AG04449 (cell line): ENCODE data around the gene ALG12.
"Not testable (repeated sequence)": the region's sequence is repeated elsewhere in the genome, so short reads cannot be mapped to it uniquely, and the experiment has no call there.

ENCODE experiments used
- CTCF ChIA-PET: fragments of 350-600 bp; formaldehyde crosslinking; extraction: SDS; loops from one replicate; lab custom pipeline; 2021; ENCODE audit warnings: antibody characterized with exemption; lab: Yijun Ruan, JAX
- POLR2A ChIA-PET: fragments of 400-600, 350-600 bp; formaldehyde crosslinking; extraction: SDS; loops from one replicate; lab custom pipeline; 2020; ENCODE audit warnings: antibody characterized with exemption, inconsistent platforms; lab: Yijun Ruan, JAX
- DNase-seq: peaks from one replicate; pipeline ENCODE4 v3.0.0-alpha.2; 2010; ENCODE audit warnings: low read depth, low spot score
- H3K4me3 ChIP-seq: 2 replicates; pipeline ENCODE4 v1.5.1; 2011; ENCODE audit warnings: low read depth, mild to moderate bottlenecking, control low read depth, low read length
- TF ChIP-seq, protein P1 (sequence below): IDR thresholded peaks from one replicate; pipeline ENCODE4 v1.5.1; 2011; ENCODE audit warnings: mild to moderate bottlenecking, moderate library complexity, low read length, control low read depth, inconsistent platforms; ENCODE audit not compliant: insufficient read depth; ENCODE audit errors: missing control alignments

The ALG12 gene

DNA sequence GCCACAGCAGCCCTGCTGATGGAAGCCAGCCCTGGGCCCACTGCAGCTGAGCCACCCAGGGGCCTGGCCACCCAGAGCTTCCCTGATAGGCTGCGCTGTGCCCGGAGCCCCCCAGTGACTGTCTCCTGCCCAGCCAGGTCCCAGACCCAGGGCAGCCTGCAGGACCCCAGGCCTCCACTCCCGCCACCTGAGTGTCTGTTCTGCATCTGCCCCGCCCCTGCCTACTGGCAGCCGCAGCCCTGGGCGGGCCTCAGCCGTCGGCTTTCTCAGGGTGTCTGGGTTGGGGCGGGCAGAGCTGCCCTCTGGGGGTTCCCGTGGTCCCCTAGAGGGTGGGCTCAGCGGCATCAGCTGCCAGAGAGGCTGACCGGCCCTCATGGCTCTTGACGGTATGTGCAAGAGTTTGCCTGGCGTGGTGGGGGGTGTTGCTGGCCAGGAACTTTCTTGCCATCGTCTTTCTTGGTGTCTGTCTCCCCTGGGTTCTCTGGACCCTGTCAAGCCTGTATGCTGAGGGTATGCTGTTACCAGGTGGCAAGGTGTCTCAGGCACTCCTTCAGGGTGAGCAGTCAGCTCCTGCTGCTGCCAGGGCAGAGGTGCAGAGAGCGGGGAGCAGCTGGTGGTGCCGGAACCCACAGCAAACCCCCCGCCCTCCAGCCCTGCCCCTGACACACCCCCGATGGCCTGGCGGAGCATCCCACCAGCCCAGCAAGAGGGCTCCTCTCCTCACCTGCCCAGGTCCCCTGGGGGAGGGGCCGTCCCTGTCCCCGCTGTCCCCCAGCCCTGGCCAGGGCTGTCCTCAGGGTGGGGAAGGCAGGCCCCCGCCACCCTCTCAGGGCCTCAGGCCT is 30.1 kb upstream of the ALG12 start:
- TF ChIP-seq, protein P1, sequence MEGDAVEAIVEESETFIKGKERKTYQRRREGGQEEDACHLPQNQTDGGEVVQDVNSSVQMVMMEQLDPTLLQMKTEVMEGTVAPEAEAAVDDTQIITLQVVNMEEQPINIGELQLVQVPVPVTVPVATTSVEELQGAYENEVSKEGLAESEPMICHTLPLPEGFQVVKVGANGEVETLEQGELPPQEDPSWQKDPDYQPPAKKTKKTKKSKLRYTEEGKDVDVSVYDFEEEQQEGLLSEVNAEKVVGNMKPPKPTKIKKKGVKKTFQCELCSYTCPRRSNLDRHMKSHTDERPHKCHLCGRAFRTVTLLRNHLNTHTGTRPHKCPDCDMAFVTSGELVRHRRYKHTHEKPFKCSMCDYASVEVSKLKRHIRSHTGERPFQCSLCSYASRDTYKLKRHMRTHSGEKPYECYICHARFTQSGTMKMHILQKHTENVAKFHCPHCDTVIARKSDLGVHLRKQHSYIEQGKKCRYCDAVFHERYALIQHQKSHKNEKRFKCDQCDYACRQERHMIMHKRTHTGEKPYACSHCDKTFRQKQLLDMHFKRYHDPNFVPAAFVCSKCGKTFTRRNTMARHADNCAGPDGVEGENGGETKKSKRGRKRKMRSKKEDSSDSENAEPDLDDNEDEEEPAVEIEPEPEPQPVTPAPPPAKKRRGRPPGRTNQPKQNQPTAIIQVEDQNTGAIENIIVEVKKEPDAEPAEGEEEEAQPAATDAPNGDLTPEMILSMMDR, result no peak
- CTCF ChIA-PET, result no interaction called here
- DNase-seq, result no peak
- H3K4me3 ChIP-seq, result no peak overlapping the region
- POLR2A ChIA-PET, result no interaction called here

DNA sequence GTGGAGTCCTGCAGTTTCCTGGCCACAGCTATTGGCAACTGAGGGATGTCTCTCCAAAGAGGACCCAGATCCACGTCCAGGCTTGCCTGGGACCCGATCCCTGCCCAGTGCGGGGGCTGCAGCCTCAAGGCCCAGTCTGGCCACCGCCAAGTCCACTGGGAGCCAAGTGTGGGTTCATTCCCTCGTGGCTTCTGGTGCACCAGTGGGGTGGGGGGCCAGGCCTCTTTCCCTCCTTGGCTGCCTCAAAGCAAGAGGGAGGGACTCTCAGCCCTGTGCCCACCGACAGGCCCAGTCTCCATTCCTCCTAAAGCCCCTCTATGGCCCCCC is 29.0 kb upstream of the ALG12 start:
- TF ChIP-seq, protein P1, result no peak
- DNase-seq, result no peak
- ChIA-PET POLR2A (interaction anchor here (1.1 kb wide), 1 partner anchor 15 kb away, joined by 3 read pairs; no protein-coding TSS in a partner anchor), CTCF (interaction anchor here (0.9 to 1.2 kb wide), 3 partner anchors 17 to 180 kb away, joined by 3 to 4 read pairs (median 3); no protein-coding TSS in a partner anchor)
- H3K4me3 ChIP-seq, result no peak overlapping the region

DNA sequence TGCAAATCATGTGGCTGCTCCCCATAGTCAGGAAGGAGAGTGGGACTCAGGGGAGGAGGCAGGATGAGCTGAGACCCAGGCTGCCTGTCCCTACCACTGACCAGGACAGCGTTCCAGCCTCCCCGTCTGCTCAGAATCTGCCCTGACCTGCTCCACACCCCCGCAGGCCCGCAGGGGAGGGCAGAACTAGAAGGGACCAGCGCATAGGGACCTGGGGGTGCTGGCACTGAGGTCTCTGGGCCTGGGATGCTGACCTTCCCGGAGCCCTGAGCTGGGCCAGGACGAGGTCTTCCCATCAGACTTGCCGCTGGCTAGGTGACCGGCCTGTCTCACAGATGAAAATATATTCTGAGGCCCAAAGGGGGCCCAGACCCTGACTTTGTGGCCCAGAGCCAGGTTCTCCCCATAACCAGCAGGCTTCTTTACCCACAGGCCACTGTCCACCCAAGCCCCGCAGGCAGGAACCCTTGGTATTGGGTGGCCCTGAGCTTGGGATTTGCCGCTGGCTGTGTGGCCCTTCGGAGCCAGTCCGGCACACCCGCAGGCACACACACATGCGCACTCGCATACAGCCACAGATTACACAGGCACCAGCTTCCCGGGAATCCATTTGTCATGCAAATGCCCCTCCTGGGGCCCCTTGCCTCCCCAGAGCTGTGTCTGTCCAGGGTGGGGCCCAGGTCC is 28.5 kb upstream of the ALG12 start:
- ChIA-PET CTCF (interaction anchor here (0.9 to 1.2 kb wide), 4 partner anchors 17 to 179 kb away, joined by 3 to 4 read pairs (median 4); no protein-coding TSS in a partner anchor), POLR2A (interaction anchor here (1.1 kb wide), 1 partner anchor 15 kb away, joined by 3 read pairs; no protein-coding TSS in a partner anchor)
- DNase-seq, result no peak
- no peak overlapping the region for H3K4me3 ChIP-seq
- TF ChIP-seq, protein P1, result no peak

DNA sequence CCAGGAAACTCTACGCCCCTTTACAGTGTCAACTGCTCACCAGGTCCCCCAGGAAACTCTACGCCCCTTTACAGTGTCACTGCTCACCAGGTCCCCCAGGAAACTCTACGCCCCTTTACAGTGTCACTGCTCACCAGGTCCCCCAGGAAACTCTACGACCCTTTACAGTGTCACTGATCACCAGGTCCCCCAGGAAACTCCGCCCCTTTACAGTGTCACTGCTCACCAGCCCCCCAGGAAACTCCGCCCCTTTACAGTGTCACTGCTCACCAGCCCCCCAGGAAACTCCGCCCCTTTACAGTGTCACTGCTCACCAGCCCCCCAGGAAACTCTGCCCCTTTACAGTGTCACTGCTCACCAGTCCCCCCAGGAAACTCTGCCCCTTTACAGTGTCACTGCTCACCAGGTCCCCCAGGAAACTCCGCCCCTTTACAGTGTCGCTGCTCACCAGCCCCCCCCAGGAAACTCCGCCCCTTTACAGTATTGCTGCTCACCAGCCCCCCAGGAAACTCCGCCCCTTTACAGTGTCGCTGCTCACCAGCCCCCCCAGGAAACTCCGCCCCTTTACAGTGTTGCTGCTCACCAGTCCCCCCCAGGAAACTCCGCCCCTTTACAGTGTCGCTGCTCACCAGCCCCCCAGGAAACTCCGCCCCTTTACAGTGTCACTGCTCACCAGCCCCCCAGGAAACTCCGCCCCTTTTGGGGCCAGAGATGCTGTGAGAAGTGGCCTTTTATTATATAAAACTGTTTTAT is 27.0 kb upstream of the ALG12 start:
- POLR2A ChIA-PET, DNase-seq, H3K4me3 ChIP-seq: not testable (repeated sequence)
- CTCF ChIA-PET, result interaction anchor here (1.2 kb wide), 1 partner anchor 48 kb away, joined by 4 read pairs; no protein-coding TSS in a partner anchor

DNA sequence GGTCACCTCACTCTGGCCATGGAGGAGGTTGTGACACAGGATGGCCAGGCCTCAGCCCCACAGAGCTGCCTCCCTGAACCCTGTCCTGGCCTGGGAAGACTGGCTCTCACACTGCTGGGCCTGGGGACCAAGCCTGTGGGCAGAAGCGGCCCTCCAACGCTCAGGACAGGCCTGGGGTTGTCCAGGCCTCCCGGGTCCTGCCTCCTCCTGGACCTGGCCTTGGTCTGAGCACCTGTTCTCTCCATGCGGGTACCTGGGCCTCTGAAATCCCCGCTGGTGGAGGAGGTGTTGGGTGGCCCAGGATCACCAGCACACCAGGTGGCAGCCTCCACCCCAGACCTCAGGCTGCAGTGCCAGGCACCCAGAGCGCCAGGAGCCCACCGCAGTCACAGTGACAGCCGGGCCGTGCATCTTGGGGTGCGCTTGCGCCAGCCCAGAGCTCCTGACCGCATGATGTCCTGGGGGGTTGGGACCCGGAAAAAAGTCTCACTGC is 26.2 kb upstream of the ALG12 start:
- DNase-seq, result no peak
- TF ChIP-seq, protein P1, result no peak
- CTCF ChIA-PET, result no interaction called here
- H3K4me3 ChIP-seq, result no peak overlapping the region
- POLR2A ChIA-PET, result no interaction called here

DNA sequence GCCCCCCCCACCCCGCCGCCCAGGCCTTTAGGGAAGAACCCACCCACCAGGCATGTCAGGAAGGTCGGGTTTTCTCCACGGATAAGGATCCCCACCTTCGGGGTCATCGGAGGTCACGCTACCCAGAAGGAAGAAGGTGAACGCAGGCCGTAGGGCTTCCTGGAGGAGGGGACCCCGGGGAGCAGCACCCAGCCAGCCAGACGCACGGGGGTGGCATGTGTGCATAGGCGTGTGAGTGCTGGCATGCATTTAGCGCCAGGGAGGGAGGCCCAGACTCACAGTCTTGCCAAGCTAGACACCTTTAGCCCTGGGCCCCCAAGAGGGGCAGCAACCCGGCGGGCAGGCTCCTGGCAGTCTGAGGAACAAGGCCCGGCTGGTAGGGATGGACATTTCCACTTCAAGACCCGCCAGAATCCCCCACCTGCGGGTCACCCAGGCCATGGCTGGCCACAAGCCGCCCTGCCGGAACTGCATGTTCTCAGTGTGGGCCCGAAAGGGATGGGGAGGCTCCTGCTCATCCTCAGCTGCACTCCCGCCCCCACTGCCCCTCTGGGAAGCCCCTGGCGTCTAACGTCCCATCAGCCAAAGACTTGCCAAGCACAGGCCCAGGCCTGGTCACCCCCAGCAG is 25.6 kb upstream of the ALG12 start:
- H3K4me3 ChIP-seq, result no peak overlapping the region
- TF ChIP-seq, protein P1, result no peak
- POLR2A ChIA-PET, result no interaction called here
- CTCF ChIA-PET, result no interaction called here
- DNase-seq, result no peak
